Erythroblast (primary cell): ENCODE results near the gene NBPF14.
A peak's percentile ranks its signal among the peaks of the same experiment; 100 is the strongest.
"Not testable (repeated sequence)": the region's sequence is repeated elsewhere in the genome, so short reads cannot be mapped to it uniquely, and the experiment has no call there.

Experiments
- DNase-seq, 2 experiments: peaks; one replicate each; lab custom pipeline; 2025; lab: John Stamatoyannopoulos, UW
- POLR2A ChIP-seq: IDR thresholded peaks from 2 replicates; pipeline ENCODE4 v1.6.1; 2011; ENCODE audit warnings: mild to moderate bottlenecking, low read length

The NBPF14 gene, protein sequence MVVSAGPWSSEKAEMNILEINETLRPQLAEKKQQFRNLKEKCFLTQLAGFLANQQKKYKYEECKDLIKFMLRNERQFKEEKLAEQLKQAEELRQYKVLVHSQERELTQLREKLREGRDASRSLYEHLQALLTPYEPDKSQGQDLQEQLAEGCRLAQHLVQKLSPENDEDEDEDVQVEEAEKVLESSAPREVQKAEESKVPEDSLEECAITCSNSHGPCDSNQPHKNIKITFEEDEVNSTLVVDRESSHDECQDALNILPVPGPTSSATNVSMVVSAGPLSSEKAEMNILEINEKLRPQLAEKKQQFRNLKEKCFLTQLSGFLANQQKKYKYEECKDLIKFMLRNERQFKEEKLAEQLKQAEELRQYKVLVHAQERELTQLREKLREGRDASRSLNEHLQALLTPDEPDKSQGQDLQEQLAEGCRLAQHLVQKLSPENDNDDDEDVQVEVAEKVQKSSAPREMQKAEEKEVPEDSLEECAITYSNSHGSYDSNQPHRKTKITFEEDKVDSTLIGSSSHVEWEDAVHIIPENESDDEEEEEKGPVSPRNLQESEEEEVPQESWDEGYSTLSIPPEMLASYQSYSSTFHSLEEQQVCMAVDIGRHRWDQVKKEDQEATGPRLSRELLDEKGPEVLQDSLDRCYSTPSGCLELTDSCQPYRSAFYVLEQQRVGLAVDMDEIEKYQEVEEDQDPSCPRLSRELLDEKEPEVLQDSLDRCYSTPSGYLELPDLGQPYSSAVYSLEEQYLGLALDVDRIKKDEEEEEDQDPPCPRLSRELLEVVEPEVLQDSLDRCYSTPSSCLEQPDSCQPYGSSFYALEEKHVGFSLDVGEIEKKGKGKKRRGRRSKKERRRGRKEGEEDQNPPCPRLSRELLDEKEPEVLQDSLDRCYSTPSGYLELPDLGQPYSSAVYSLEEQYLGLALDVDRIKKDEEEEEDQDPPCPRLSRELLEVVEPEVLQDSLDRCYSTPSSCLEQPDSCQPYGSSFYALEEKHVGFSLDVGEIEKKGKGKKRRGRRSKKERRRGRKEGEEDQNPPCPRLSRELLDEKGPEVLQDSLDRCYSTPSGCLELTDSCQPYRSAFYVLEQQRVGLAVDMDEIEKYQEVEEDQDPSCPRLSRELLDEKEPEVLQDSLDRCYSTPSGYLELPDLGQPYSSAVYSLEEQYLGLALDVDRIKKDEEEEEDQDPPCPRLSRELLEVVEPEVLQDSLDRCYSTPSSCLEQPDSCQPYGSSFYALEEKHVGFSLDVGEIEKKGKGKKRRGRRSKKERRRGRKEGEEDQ (N-terminal part only)

DNA sequence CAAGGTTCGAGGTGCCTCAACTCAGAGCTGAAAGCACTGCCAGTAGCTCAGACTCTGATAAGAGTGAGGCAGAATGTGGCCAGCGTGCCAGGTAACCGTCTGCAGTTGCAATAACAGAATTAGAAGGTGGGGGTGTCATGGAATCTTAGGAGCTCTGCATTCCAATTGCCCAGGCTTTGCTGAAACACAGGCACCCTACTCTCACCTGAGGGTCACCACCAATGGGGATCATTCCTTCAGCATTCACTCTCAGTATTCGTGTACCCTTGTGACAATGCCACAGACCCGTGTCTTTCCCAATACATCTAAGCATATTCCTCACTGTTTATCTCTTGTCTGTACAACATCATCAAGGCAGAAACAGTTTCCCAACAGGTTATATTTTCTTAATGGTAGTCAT, at the start of gene NBPF14:
TSS of gene NBPF14 (minus strand) at position 101 of the 400 bp plus-strand sequence. CDS start 294 bp downstream, outside the sequence.
- not testable (repeated sequence) for DNase-seq

DNA sequence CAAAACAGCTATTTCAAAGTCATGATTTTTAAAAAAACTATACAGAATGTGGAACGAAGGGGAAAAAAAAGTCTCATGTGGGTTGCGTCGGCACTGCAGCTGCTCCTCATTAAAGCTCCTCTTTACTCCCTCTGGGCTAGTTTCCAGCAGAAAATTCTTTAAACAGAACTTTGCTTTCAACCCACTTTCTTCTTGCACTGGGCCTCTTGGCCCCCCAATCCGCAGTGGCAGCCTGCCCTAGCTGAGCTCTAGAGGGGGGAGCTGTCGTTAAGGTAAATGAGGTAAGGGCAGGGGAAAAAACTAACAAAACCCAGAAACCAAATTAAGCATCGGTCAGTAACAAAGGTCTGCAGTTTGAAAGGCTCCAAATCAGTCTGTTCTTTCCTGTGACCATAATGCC, 29.6 kb upstream of the NBPF14 start:
- not testable (repeated sequence) for DNase-seq

DNA sequence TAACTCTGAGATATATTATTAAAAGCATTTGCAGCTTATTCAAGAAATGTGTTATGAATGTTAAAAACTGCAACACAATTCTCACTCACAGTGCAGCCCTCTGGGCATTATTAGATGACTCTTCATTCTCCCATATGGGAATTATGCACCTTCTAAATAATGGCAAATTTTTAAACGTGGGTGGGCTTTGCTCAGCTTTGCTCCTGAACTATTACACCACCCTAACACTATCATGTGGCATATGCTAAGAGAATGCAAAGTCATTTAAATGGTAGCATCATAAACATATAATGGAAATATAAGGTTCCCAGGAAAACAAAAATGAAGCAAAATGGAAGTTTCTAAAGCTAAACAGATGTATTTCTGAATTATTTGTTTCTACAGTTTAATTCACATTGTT, 22.4 kb upstream of the NBPF14 start:
- DNase-seq, result not testable (repeated sequence)

DNA sequence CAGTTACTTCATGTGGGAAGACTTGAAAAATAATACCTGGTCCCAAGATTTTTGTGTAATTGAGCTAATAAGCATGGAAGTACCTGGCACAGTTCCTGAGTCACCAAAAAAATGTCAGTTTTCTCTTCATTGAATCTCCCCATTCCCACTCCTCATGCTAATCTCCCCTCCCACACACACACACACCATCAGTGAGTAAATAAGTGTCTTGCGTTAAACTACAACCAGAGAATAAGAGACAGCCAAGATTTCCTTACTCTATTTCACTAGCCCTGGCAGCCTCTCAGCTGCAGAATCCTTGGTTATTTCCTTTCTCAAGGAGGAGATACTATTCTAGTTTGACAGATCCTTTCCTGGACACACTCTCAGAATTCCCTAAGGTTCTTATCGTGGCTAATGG, 9.5 kb upstream of the NBPF14 start:
- DNase-seq, result not testable (repeated sequence)

DNA sequence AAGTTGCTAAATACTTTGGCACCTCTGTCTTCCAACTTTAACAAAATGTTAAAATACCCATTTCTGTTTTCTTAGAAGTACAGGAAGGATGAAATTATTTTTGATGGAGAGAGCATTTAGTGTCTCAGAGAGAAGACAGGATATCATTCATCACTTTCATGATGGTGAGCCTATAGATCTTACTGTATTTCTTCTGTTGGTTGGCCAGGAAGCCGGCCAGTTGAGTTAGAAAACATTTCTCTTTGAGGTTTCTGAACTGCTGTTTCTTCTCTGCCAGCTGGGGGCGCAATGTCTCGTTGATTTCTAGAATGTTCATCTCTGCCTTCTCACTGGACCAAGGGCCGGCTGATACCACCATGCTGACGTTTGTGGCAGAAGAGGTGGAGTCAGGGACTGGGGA, 451 bp downstream of the NBPF14 start:
- not testable (repeated sequence) for DNase-seq

DNA sequence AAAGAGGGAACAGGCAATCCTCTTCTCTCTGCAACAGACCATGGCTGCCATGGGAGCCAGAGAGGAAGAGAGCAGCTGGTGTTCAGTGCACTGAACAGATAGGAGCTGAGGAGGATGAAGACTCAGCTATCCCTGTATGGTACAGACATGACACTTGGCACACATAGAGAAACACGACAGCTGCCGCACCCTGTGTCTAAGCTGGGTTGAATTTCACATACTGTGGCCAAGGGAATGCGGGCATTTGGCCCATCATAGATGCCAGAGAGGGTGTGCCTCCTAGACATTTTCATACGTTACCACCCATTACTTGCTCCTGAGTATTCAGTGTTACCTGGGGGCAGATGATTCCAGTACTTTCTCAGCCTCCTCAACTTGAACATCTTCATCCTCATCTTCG, 4.7 kb downstream of the NBPF14 start:
- DNase-seq, result not testable (repeated sequence)

DNA sequence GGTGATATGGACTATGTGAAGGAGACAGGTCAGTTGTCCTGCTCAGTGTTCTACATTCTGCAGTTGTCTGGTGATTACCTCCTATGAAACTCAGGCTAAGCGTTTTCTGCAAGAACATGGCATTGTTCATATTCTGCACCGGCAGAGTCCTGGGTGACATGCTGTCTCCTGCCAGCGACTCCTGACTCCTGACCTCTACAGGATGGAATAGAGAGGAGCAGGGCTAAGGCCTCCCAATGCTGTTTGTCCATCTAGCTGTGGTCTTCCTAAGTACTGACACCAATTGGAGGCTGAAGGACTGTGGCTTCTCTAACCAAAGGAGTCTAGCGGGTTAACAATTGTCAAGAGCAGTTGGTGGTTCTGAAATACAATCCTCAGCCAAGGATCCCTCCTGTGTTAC, 63.7 kb downstream of the NBPF14 start:
- DNase-seq, result not testable (repeated sequence)

DNA sequence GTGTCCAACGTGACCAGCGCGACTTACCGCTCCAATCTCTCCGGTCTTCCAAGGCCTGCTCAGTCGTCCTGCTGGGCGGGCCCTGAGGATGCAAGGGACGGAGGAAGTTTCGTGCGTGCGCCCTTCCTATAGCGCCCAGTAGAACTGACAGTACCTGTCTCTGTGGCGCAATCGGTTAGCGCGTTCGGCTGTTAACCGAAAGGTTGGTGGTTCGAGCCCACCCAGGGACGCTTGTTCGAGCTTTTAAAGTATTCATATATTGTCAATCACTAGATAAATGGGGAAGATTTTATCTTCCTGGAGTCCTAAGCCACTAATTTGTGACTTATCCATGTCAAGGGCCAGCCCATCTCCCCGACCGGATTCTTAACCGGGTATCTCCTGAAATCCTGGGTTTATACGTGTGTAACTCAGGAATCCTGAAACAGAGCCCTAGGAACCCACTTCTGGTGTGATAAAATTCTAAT, 66.7 kb downstream of the NBPF14 start:
- peak; percentile 22 to 24 for DNase-seq

DNA sequence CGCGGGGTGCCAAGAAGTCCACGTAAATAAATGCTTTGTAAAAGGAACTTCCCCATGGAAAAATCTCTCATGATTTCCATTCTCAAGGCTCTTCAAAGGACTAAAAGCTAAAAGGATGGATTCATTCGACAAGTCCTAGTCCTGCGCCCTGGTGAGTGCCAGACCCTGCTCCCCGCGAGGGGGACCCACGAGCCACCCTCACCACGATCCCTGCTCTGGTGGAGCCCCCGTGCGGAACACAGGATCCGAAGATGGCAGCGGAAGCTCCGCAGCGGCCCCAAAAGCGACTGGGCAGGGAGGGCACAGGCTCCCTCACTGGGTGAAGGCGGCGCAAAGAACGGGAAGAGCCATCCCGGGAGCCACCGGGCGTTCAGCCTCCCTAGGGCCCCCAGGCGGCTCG, 67.2 kb downstream of the NBPF14 start:
- not testable (repeated sequence) for DNase-seq

DNA sequence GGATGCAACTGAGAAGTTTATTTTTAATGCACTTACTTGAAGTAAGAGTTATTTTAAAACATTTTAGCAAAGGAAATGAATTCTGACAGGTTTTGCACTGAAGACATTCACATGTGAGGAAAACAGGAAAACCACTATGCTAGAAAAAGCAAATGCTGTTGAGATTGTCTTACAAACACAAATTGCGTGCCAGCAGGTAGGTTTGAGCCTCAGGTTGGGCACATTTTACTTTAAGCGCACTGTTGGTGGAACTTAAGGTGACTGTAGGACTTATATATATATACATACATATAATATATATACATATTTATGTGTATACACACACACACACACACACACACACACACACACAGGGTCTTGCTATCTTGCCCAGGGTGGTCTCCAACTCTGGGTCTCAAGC, 69.2 kb downstream of the NBPF14 start:
- DNase-seq, result not testable (repeated sequence)

DNA sequence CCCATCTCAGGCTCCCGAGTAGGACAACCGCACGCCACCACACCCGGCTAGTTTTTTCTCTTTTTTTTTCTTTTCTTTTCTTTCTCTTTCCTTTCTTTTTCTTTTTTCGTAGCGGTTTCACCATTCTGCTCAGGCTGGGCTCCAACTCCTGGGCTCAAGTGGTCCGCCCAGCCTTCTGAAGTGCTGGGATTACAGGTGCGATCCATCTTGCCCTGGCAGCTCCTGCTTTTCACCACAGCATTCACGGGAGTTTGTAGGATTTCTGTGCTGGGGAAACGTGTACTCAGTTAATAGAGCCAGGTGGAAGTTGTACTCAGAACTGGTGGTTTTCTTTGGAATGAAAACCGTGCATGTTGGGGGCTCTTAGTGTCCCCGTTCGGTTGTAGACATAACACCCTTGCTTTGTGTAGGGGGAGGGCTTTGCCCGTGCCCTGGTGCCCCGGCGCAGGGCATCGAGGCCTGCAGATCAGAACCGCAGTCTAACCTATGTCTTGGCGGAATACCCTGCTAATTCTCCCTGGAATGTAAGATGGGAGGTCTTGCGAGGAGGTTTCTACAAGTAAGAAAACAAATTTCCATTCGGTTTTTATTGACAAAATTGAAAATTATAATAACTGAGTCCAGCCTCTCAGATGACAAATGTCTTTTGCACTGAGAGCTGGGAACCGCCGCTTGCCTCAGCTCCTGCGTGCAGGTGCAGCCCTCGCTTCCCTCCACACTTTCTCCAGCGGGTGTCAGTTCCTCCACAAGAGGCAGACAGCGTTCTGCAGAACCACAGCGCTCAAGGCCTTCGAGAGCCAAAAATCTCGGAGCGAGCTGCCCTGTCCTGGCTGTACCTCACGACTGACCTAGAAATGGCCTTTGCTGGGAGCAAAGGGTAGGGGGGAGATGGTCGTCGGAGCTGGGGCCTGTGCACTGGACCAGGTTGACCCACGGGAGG, 72.3 kb downstream of the NBPF14 start:
- not testable (repeated sequence) for DNase-seq

DNA sequence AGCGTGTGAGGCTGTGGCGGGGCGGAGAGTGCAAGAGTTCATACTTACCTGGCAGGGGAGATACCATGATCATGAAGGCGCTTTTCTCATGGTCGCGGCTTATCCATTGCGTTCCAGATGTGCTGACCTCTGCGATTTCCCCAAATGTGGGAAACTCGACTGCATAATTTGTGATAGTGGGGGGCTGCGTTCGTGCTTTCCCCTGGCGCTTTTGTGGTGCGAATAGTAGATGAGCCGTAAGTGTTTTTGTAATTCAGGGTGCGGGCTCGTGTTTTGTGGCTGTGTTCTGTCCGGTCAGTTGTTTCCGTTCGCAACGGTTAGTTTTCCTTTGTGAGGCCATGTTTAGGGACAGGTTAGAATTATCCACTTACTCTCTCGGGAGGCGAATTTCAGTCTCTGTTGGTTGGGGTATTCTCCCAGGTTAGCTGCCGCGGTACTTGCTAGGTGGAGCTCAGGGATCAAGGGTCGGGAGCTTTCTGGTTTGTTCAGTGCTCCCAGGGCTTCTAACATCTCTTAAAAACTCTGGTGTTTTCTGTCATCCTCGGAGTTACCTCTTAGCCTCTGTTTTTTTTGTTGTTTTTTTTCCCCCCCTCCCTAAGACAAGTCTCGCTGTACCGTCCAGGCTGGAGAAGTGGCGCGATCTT, 73.1 kb downstream of the NBPF14 start:
- DNase-seq, result peak; percentile 93 to 98
- TF ChIP-seq POLR2A, result peak; percentile 97

DNA sequence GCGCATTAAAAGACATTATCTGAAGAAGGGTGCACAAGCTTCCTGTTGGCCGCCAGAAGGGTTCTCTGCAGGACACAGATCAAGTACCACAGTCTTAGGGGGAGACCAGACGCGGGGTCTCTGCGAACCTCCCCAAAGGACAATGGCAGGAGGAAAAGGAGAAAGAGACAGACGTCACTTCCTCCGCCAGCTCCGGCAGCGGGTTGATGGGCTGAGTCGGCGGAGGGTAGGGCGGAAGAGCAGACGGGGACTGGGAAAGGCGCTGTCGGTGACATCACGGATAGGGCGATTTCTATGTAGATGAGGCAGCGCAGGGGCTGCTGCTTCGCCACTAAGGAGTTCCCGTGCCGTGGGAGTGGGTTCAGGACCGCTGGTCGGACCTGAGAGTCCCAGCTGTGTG, 73.7 kb downstream of the NBPF14 start:
- DNase-seq, result peak; percentile 89 to 91

DNA sequence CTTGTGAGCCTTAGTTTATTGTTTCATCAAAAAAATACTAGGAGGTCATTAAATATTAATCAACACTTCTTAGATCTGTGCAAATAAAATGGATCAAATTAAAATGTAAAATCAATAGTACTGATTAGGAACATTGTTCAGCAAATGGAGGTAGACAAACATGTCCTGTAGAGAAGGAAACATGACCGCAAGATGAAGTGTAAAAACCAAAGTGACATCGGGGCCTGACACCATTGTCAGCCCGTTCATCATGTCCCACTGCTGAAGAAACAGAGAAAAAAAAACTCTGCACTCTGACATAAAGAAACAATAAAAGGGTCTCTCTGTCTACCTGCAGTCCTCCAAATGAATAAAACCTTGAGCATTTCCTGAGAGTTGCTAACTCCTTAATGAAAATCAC, 81.5 kb downstream of the NBPF14 start:
- not testable (repeated sequence) for DNase-seq

DNA sequence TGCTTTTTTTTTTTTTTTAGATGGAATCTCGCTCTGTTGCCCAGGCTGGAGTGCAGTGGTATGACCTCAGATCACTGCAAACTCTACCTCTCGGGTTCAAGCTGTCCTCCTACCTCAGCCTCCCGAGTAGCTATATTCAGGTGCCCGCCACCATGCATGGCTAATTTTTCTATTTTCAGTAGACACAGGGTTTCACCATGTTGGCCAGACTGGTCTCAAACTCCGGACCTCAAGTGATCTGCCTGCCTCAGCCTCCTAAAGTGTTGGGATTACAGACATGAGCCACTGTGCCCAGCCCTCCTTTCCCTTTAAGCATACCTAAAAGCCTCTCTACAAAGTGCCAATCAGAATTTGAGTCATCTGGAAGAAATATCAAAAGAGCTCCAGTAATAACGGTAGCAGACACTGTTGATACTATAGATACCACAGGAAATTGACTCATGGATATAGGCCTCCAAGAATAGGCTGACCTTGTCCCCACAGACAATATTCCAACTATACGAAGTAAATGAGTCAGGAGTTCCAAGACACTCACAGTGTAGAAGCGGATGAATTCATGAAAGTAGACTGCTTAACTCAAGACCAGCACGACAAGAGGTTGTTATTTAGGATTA, 83.1 kb downstream of the NBPF14 start:
- DNase-seq, result not testable (repeated sequence)

DNA sequence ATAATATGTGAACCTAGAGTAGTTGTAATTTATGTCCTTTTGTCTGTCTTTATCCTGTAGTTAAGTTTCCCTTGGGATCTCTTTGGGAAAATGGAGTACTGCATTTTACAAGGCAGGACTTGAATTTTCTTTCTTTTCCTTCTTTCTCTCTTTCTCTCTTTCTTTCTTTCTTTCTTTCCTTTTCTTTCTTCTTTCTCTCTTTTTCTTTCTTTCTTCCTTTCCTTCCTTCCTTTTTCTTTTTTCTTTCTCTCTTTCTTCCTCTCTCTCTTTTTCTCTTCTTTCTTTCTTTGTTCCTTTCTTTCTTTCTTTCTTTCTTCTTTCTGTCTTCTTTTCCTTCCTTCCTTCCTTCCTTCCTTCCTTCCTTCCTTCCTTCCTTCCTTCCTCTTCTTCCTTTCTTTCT, 101.9 kb downstream of the NBPF14 start:
- not testable (repeated sequence) for DNase-seq

DNA sequence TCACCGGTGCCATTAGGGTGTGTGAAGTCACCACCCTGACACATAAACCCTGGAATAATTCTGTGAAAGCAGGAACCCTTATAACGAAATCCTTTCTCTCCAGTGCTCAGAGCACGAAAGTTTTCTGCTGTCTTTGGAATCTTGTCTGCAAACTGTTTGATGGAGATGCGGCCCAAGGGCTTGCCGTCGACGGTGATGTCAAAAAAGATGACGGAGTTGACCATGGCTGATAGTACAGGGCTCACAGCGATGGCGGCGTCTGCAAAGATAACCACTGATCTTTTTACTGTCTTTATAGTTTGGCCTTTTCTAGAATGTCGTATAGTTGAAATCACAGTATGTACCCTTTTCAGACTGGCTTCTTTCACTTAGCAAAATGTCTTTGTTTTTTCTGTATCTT, 112.8 kb downstream of the NBPF14 start, which contains the start of gene PPIAL4G:
TSS of gene PPIAL4G (minus strand) at position 274 of the 400 bp plus-strand sequence. CDS start at position 224, 50 bp downstream.
- DNase-seq, result not testable (repeated sequence)
